GM13976 (cell line): ENCODE results near the gene GSG1L2.

Source experiments
- DNase-seq: peaks from one replicate; pipeline ENCODE4 v3.0.0; 2012; ENCODE audit warnings: low spot score
- CTCF ChIP-seq: IDR thresholded peaks from 2 replicates; pipeline ENCODE4 v1.5.1; 2012; ENCODE audit warnings: borderline replicate concordance, mild to moderate bottlenecking; ENCODE audit not compliant: insufficient read depth; ENCODE audit errors: extremely low read depth, missing control alignments, control extremely low read depth
- in situ Hi-C: fragments of 300-500 bp; cut with MboI; formaldehyde crosslinking; loops from one replicate; pipeline ENCODE4 v1.12.0; 2022; ENCODE audit warnings: low sequenced_read_pairs, mixed read lengths, inconsistent platforms; ENCODE audit not compliant: unreplicated experiment

The GSG1L2 gene

GRCh38 chr17:9828296-9829295 lies 6.7 kb upstream of the GSG1L2 start:
- TF ChIP-seq CTCF: no peak
- in situ Hi-C loops: no loop called here
- no peak for DNase-seq

- in situ Hi-C loops: no loop called here
- DNase-seq: no peak
- no peak for TF ChIP-seq CTCF
Measured at GRCh38 chr17:9825641-9826150, 3.8 kb upstream of the GSG1L2 start, which contains the start of gene GLP2R. GLP2R (plus strand) TSS chr17:9825924; CDS start chr17:9826064, 140 bp downstream.

GRCh38 chr17:9824797-9825338 lies 3.0 kb upstream of the GSG1L2 start:
- no peak for TF ChIP-seq CTCF
- no peak for DNase-seq
- in situ Hi-C loops: no loop called here

GRCh38 chr17:9824094-9824493 lies 2.2 kb upstream of the GSG1L2 start:
- TF ChIP-seq CTCF: no peak
- peak; percentile 39 for DNase-seq
- in situ Hi-C loops: no loop called here

- no peak for TF ChIP-seq CTCF
- no peak for DNase-seq
- in situ Hi-C loops: no loop called here
Measured at GRCh38 chr17:9820448-9820847, 1.4 kb downstream of the GSG1L2 start.

GRCh38 chr17:9818760-9819159 lies 3.1 kb downstream of the GSG1L2 start:
- in situ Hi-C loops: no loop called here
- TF ChIP-seq CTCF: no peak
- no peak for DNase-seq
